Heart left ventricle (tissue), 13 donors: ENCODE results near the gene KCNQ1.

Experiments
- POLR2A ChIP-seq, 2 donors: fragments of 450-650 bp; IDR thresholded peaks; one replicate each; pipeline ENCODE4 v1.6.1; 2017; ENCODE audit warnings: antibody characterized with exemption in 2 of 2, mild to moderate bottlenecking in 2 of 2, moderate library complexity in 2 of 2
- TF ChIP-seq, protein P1 (sequence below), 12 donors: fragments of 200-600 bp; sonication (generic) in 4 of 12; IDR thresholded peaks; one replicate each; pipeline versions ENCODE4 v1.5.0 to v1.8.0; 2018 to 2022; ENCODE audit warnings: antibody characterized with exemption in 12 of 12, mild to moderate bottlenecking in 5 of 12
- donor health status: ischemic (EF 13 %, LVEDD 7.1; RV severe dilation, severe dysfunction).
- donor health status: DM: no; HTN: yes; CAD: no.
- donor health status: DM: no; HTN: no; CAD: no.
- donor health status: ischemic (EF 25% LVEDD 6.9; RV normal size, moderate dysfunction).
- donor health status: ischemic (EF 25% LVEDD 5.7; RV mildly dilated, moderate dysfunction).
- donor health status: ischemic (EF 35%, LVEDD 5.7; RV mildly dilated, moderate dysfunction).
- donor health status: nonischemic (EF 11% LVEDD 7.7; RV severe dilation, severe dysfunction).
- donor health status: DM: yes; HTN: yes; CAD: no.
- donor health status: PGD.
- donor health status: ischemic (EF 29% LVEDD 5.4; RV normal size, mild dysfunction).
- donor health status: nonischemic (EF 23%, LVEDD 6.1; RV moderate dilation, normal function).

DNA sequence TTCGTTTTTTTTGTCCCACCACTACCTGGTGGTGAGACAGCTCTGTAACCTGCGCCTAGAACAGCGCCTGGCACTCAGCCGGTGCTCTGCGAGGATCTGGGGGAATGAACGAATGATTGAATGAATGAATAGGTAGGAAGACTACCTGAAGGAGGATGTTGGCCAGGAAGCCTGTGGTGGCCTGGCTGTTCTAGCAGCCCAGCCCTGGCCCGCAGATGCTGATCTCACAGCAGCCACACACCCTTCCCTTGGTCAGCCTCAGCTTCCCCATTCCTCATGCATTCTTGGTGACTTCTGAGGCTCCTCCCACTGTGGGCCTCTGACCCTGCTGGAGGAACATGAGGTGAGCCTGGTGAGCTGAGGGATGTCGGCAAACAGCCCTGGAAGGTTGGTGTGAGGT, 4.2 kb upstream of the KCNQ1 start:
- TF ChIP-seq, protein P1, sequence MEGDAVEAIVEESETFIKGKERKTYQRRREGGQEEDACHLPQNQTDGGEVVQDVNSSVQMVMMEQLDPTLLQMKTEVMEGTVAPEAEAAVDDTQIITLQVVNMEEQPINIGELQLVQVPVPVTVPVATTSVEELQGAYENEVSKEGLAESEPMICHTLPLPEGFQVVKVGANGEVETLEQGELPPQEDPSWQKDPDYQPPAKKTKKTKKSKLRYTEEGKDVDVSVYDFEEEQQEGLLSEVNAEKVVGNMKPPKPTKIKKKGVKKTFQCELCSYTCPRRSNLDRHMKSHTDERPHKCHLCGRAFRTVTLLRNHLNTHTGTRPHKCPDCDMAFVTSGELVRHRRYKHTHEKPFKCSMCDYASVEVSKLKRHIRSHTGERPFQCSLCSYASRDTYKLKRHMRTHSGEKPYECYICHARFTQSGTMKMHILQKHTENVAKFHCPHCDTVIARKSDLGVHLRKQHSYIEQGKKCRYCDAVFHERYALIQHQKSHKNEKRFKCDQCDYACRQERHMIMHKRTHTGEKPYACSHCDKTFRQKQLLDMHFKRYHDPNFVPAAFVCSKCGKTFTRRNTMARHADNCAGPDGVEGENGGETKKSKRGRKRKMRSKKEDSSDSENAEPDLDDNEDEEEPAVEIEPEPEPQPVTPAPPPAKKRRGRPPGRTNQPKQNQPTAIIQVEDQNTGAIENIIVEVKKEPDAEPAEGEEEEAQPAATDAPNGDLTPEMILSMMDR (IDR thresholded peaks at IDR 0.05), result no peak
- TF ChIP-seq POLR2A (IDR thresholded peaks at IDR 0.05), result no peak
